GM21528 (cell line): ENCODE data around the gene ATN1.
"Not testable (repeated sequence)": the region's sequence is repeated elsewhere in the genome, so short reads cannot be mapped to it uniquely, and the experiment has no call there.

ENCODE experiments used
- ATAC-seq: cut with Tn5 transposase; IDR thresholded peaks from one replicate; pipeline ENCODE4 v1.9.1; 2021; ENCODE audit warnings: mild to moderate bottlenecking, moderate library complexity; ENCODE audit not compliant: unreplicated experiment, low FRiP score

The ATN1 gene, protein sequence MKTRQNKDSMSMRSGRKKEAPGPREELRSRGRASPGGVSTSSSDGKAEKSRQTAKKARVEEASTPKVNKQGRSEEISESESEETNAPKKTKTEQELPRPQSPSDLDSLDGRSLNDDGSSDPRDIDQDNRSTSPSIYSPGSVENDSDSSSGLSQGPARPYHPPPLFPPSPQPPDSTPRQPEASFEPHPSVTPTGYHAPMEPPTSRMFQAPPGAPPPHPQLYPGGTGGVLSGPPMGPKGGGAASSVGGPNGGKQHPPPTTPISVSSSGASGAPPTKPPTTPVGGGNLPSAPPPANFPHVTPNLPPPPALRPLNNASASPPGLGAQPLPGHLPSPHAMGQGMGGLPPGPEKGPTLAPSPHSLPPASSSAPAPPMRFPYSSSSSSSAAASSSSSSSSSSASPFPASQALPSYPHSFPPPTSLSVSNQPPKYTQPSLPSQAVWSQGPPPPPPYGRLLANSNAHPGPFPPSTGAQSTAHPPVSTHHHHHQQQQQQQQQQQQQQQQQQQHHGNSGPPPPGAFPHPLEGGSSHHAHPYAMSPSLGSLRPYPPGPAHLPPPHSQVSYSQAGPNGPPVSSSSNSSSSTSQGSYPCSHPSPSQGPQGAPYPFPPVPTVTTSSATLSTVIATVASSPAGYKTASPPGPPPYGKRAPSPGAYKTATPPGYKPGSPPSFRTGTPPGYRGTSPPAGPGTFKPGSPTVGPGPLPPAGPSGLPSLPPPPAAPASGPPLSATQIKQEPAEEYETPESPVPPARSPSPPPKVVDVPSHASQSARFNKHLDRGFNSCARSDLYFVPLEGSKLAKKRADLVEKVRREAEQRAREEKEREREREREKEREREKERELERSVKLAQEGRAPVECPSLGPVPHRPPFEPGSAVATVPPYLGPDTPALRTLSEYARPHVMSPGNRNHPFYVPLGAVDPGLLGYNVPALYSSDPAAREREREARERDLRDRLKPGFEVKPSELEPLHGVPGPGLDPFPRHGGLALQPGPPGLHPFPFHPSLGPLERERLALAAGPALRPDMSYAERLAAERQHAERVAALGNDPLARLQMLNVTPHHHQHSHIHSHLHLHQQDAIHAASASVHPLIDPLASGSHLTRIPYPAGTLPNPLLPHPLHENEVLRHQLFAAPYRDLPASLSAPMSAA (N-terminal part only)

DNA sequence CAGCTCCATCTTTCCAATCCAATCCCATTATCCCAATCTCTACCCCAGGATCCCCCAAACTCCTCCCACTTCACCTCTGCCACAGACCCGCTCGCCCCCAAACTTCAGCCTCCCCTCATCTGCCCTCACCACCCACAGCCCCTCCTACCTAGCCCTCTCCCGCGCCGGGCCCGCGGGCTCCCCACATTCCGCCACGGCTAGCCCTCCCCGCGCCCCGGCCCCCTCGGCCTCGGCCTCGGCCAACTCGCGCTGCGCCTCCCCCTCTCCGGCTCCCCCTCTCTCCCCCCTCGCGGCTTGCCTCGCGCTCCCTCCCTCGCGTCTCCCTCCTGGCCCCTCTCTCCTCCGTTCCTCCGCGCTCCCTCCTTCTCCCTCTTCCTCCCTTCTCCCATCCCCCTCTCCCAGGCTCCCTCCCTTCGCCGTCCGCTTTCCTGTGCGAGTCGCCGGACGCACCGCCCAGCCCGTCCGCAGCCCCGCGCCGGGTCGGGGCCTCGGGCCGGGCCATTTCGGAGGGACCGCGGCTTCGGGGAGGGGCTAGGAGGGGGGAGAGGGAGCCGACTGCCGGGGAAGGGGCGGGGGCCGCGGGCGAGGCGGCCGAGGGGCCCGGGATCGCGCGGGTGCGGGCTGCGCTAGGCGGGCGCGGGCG, at the start of gene ATN1:
ATN1 (plus strand) TSS at position 581 of the 643 bp plus-strand sequence. CDS start 6,043 bp downstream, outside the sequence.
- no peak for ATAC-seq

DNA sequence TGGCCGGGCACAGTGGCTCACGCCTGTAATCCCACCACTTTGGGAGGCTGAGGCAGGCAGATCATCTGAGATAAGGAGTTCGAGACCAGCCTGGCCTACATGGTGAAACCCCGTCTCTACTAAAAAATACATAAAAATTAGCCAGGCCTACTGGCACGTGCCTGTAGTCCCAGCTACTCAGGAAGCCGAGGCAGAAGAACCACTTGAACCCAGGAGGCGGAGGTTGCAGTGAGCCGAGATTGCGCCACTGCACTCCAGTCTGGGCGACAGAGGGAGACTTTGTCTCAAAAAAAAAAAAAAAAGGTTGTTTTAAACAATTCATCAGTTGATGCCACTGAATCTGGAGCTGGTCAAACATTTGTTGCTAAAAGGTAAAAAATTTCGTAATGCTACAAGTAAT, 47.9 kb upstream of the ATN1 start:
- not testable (repeated sequence) for ATAC-seq

DNA sequence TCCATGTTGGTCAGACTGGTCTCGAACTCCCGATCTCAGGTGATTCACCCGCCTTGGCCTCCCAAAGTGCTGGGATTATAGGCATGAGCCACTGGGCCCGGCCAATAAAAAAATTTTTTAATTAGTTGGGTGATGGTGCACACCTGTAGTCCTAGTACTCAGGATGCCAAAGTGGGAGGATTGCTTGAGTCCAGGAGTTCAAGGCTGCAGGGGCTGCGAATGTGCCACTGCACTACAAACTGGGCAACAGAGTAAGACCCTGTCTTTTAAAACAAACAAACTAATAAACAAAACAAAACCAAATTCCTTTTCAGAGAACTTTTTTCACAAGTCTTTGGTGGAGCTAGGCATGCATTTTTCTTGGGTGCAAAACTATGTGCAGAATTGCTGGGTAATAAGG, 44.5 kb upstream of the ATN1 start:
- no peak for ATAC-seq

DNA sequence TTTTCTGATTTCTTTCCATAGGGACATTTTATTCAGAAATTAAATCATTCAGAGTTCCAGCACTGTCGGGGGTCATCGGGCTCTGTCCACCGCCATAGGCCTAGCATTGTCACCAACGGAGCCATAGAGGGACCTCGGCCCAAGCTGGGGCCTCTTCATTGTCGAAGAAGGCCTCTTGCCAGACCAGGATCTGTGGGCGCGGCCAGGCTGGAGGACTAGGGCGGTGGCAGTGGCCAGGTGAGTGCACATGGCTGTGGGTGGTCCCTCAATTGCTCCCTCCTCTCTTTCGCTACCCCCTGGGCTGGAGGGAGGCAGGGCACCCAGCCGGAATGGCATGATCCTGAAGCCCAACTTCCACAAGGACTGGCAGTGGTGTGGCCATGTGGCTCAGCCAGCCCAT, 44.1 kb upstream of the ATN1 start:
- ATAC-seq, result no peak

DNA sequence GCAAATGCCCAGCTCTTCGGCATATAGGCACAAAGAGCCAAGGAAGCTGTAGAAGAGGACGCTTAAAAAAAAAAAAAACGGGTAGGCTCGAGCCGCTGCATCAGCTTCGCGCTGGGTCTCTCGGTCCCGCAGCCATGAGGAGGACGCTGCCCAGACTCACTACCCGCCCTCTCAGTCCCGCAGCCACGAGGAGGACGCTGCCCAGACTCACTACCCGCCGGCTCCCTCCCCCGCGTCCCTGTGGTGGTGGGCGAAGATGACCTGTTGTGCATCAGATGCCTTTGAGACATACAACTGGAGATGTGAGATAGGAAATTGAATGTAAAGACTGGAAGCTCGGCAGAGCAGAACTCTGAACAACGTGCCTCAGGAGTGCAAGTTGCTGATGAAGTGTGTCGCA, 43.2 kb upstream of the ATN1 start:
- ATAC-seq, result no peak

DNA sequence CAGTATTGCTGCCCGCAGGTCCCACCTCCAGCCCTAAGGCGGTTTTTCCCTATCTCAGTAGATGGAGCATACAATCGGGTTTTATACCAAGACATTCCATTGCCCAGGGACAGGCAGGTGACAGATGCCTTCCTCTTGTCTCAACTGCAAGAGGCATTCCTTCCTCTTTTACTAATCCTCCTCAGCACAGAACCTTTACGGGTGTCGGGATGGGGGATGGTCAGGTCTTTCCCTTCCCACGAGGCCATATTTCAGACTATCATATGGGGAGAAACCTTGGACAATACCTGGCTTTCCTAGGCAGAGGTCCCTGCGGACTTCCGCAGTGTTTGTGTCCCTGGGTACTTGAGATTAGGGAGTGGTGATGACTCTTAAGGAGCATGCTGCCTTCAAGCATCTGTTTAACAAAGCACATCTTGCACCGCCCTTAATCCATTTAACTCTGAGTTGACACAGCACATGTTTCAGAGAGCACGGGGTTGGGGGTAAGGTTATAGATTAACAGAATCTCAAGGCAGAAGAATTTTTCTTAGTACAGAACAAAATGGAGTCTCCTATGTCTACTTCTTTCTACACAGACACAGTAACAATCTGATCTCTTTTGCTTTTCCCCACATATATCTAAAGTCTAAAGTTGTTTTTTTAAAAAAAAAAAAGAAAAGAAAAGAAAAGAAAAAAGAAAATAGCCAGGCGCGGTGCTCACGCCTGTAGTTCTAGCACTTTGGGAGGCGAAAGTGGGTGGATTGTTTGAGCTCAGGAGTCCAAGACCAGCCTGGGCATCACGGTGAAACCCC, 41.4 kb upstream of the ATN1 start:
- not testable (repeated sequence) for ATAC-seq

DNA sequence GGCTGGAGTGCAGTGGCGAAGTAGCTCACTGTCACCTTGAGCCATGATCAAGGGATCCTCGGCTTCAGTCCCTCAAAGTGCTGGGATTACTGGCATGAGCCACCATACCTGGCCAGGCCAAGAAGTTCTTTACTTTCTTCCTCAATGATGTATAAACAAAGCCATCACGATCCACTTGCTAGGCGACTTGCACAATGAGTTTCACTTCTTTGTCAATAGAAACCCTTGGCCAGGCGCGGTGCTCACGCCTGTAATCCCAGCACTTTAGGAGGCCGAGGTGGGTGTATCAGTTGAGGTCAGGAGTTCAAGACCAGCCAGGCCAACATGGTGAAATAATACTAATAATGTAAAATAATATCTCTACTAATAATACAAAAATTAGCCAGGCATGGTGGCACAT, 40.3 kb upstream of the ATN1 start:
- ATAC-seq, result no peak

DNA sequence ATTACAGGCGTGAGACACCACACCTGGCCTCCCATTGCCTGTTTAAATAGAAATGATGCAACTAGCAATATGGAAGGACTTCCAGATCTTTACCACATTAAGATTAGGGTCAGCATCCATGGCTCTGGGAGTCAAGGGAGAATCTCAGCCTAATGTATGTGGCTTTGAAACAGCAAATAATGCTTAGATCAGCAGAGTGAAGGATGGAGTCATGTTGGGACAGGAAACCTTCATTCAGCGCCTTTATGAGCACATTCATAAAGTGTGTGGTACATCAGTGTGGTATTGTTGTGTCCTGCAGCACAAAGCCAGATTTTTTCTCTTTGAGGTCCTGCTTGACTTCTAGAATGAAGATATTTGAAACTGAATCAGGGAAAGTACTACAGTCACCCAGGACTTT, 39.4 kb upstream of the ATN1 start:
- ATAC-seq, result no peak

DNA sequence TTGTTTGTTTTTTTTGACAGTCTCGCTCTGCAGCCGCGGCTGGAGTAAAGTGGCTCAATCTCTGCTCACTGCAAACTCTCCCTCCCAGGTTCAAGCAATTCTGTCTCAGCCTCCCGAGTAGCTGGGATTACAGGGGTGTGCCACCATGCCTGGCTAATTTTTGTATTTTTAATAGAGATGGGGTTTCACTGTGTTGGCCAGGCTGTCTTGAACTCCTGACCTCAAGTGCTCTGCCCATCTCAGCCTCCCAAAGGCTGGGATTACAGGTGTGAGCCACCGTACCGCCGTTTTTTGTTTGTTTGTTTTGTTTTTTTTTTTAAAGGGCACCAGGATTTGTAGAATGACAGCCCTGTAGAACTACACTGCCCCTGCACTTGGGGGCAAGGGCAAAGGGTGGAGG, 39.0 kb upstream of the ATN1 start:
- not testable (repeated sequence) for ATAC-seq

DNA sequence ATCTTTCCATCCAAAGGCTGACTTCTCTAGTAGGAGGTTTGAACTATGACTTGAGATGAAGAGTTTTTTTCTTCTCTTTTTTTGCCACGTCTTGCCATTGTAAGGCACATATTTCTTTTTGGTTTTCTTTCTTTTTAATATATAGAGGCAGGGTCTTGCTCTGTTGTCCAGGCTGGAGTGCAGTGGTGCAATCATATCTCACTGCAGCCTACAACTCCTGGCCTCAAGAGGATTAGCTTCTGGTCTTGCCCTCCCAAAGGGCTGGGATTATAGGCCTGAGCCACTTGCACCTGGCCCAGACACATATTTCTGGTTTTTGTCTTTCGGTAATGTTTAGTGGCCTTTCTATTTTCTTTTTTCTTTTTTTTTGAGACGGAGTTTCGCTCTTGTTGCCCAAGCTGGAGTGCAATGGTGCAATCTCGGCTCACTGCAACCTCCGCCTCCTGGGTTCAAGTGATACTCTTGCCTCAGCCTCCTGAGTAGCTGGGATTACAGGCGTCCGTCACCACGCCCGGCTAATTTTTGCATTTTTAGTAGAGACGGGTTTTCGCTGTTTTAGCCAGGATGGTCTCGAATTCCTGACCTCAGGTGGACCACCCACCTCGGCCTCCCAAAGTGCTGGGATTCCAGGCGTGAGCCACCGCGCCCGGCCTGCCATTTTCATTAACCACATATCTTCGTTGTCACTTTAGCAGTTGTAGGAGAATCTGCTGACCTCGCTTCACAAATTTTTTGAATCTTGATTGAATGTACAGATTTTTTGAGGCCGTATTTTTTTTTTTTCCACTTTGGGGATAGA, 37.8 kb upstream of the ATN1 start:
- ATAC-seq, result not testable (repeated sequence)

DNA sequence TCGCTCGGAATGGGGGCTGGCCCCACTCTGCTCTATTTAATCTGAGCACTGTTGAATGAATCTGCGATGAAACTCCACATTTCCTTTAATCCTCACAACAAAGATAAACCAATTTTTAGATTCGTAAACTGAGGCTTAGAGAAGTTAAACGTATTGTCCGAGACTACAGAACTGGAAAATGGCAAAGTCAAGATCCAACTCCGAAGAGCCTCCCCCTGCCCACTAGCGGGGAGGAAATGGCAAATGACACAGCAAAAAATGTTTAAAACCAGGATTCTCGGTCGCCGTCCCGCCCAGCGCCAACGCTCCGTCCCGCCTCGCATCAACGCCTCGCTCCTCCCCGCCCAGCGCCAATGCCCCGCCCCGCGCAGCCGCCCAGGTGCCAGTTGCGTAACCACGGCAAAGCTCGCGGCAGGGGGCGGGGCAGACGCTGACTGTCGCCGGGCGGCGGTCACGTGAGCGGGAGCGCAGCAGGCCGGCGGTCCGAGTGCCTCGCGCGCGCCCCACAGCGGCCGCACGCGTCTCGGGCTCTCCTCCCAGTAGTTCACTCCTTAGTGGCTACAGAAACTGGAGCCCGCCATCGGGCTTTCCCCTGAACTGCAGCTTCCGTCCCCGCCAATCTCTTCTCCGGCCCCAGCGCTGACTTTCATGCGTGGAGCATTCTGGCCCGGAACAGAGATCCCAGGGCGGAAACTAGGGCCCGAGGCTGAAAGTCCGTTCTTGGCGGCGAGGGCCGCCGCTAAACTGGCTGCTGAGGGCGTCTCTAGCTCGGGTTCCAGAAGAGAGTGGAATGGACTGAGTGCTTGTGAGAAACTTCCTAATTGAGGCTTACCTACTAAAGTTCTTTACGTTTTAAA, 36.7 kb upstream of the ATN1 start:
- peak; percentile 91 for ATAC-seq

DNA sequence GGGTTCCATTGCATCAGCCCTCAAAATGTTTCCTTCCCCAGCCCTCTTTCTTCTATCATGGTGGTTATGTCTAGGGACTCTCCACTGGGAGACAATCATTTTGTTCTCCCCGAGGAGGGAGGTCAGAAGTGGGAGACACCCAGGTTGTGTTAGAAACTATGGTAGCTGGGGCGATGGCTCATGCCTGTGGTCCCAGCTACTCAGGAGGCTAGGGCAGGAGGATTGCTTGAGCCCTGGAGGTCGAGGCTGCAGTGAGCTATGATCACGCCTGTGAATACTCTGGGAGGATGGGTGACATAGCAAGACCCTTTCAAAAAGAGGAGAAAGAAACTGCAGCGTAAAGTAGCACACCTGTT, 36.1 kb upstream of the ATN1 start:
- ATAC-seq, result peak; percentile 2

DNA sequence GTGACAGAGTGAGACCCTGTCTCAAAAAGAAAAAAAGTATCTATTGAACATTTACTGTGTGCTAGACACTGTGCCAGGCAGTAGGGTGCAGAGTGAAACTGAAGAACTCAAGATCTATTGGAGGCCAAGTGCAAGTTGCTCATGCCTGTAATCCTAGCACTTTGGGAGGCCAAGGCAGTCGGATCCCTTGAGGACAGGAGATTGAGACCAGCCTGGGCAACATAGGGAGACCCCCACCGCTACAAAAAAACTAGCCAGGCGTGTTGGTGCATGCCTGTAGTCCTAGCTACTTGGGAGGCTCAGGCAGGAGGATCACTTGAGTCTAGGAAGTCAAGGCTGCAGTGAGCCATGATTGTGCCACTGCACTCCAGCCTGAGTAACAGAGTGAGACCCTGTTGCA, 35.1 kb upstream of the ATN1 start:
- ATAC-seq, result not testable (repeated sequence)

DNA sequence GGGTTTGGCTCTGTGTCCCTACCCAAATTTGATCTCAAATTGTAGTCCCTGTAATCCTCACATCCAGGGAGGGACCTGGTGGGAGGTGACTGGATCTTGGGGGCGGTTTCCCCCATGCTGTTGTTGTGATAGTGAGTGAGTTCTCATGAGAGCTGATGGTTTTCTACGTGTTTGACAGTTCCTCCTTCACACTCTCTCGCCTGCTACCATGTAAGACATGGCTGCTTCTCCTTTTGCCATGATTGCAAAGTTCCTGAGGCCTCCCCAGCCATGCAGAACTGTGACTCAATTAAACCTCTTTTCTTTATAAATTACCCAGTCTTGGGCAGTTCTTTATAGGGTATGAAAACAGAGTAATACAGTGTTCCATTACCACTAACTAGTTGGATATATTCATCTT, 33.4 kb upstream of the ATN1 start:
- no peak for ATAC-seq

DNA sequence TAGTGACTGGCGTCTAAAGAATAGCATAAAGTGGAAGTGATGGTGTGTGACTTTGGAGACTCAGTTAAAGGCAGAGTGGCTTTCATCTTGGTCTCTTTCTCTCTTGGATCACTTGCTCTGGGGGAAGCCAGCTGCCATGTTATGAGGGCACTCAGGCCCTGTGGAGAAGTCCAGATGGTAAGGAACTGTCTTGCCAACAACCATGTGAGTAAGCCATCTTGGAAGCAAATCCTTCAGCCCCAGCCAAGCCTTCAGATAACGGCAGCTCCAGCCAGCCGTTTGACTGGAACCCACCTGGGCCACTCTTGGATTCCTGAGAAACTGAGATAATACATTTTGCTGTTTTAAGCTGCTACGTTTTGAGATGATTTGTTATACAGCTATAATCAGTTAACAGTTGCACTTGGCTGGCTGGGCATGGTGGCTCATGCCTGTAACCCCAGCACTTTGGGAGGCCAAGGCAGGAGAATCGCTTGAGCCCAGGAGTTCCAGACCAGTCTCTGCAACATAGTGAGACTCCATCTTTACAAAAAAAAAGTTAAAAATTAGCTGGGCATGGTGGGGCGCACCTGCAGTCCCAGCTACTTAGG, 30.8 kb upstream of the ATN1 start:
- no peak for ATAC-seq

DNA sequence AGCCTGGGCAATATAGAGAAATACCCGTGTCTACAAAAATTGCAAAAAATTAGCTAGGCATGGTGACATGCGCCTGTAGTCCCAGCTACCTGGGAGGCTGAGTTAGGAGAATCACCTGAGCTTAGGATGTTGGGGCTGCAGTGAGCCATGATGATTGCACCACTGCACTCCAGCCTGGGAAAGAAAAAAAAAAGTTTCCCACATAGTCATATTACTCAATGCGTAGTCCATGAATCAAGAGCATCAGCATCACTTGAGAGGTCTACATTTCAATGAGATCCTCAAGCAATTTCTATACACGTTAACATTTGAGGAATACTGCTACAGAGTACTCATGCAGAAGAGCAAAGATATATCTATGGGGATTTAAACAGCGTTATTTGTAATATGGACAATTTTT, 28.3 kb upstream of the ATN1 start:
- no peak for ATAC-seq

DNA sequence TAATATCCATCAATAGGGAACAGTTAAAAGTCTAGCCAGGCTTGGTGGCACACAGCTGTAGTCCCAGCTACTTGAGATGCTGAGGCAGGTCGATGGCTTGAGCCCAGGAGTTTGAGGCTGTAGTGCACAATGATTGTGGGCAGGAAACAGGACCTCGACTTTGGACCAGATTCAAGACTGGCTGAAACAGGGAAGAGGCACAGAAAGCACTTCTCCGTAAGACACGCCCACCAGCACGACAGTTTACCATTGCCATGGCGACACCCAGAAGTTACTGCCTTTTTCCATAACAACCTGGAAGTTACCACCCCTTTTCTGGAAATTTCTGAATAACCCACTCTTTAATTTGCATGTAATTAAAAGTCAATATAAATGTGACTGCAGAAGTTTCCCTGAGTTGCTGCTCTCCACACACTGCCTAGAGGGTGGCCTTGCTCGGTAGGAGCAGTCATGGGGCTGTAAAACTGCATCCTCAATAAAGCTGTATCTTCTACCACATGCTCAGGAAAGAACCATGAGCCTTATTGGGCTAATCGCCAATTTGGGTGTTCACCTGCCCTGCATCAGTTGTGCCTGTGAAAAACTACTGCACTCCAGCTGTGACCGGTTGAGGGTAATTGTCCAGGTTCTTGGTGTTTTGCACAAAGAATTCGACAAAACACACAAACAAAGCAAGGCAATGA, 27.8 kb upstream of the ATN1 start:
- ATAC-seq, result no peak
